Measurements from ENCODE around the gene NME3.

NME3 gene

DNA sequence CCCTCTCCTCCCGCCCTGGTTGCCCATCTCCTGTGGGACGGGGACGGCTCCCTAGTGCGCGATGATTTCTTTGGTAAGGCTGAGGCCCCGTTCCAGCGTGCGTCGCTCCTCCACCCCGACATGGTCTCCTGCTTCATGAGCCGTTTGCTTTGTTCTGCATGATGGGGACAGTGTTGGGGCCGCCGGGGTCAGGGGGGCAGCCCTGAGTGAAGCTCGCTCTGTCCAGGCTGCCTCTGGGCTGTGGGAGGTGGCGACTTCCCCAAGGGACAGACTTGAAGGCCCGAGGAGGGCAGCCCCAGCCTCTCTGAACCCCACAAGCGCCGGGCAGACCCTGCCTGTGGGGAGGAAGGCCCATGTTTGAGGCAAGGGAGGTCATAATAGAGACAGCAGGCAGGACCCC lies 12.4 kb downstream of the NME3 start:
- ChIA-PET POLR2A (no interaction called here), CTCF (no interaction called here)
- no peak for DNase-seq (ENCODE audit: extremely low spot score)
- no peak for TF ChIP-seq CTCF (IDR thresholded peaks at IDR 0.05; ENCODE audit: control extremely low read depth, extremely low read depth, low read depth, missing control alignments)

DNA sequence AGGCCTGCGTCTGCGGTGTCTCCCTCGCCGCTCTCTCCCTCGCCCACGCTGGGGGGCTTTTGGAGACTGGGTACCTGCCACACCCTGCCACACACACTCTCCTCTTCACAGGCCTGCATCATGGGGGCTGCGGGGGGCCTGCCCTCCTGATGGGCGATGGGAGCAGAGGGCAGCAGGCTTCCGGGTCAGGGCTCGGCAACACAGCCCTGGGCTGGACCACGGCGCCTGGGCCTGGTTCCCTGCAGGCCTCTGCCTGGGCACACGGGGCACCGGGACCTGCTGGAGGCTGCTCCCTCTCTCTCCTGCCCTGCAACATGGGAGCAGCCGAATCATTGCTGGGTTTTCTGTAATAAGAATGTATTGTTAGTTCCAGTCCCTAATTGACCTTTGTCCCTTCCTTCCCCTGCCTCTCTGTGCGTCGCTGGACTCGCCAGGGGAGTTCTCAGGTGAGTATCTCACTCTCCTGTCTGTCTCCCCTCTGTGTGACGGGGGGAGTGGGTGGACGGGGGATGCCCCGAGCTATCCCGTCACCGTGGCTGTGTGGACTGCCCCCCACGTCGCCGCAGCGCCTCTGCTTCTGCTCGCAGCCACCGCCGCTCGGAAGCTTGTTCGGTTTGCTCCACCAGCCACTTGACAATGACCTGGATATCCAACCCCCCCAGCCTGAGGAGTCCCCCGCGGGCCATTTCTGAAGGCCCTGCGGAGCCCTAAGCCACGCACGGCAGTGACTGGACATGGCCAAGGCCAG lies 13.5 kb downstream of the NME3 start:
- ChIA-PET POLR2A (no interaction called here), CTCF (no interaction called here)
- no peak for DNase-seq (ENCODE audit: extremely low spot score)
- no peak for TF ChIP-seq CTCF (IDR thresholded peaks at IDR 0.05; ENCODE audit: control extremely low read depth, extremely low read depth, low read depth, missing control alignments)

DNA sequence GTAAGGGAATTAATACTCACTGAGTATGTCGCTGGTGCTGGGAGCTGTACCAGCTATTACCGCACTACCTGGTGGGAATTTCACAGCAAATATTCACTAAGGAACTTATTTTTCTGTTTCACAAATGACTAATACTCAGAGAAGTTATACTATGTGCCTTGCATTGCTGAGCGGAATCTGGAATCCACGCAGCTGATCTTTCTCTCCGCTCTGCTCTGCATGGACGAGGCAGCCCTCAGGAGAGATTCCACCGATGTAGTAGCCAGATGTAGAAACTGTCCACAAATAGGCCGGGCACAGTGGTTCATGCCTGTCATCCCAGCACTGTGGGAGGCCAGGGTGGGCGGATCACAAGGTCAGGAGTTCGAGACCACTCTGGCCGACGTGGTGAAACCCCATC lies 17.1 kb downstream of the NME3 start:
- ChIA-PET CTCF (interaction anchor here (1.5 kb wide), 1 partner anchor 48 kb away, joined by 4 read pairs; the partner anchor contains the start of gene MAPK8IP3), POLR2A (no interaction called here)
- no peak for TF ChIP-seq CTCF (IDR thresholded peaks at IDR 0.05; ENCODE audit: control extremely low read depth, extremely low read depth, low read depth, missing control alignments)
- DNase-seq (ENCODE audit: extremely low spot score): no peak

DNA sequence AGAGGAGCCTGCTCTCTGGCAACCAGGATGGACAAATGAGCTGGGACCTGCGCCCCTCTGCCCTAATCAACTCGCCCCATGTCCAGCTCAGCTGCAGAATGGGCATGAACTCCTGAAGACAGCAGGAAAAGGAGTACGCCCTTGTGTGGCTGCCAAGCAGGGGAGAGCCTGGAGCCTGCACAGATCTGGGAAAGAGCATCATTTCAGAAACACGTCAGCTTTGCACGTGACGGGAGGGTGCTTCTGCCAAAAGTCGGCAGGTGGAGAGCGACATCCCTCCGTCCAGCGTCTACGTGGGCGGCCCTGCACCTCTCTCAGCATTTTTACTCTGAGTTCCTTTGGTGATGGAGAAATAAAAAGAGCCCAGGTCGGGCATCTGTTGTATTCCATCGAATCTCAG lies 18.5 kb downstream of the NME3 start:
- CTCF ChIA-PET: interaction anchor here (3.4 kb wide), 1 partner anchor 47 kb away, joined by 9 read pairs; the partner anchor contains the start of gene MAPK8IP3
- no peak for DNase-seq (ENCODE audit: extremely low spot score)
- no peak for TF ChIP-seq CTCF (IDR thresholded peaks at IDR 0.05; ENCODE audit: control extremely low read depth, extremely low read depth, low read depth, missing control alignments)
- POLR2A ChIA-PET: no interaction called here

GRCh38 chr16:1751946-1752345 lies 19.4 kb downstream of the NME3 start:
- ChIA-PET CTCF (interaction anchor here (3.4 kb wide), 1 partner anchor 46 kb away, joined by 9 read pairs; the partner anchor contains the start of gene MAPK8IP3), POLR2A (no interaction called here)
- no peak for DNase-seq (ENCODE audit: extremely low spot score)
- TF ChIP-seq CTCF (IDR thresholded peaks at IDR 0.05; ENCODE audit: control extremely low read depth, extremely low read depth, low read depth, missing control alignments): no peak

DNA sequence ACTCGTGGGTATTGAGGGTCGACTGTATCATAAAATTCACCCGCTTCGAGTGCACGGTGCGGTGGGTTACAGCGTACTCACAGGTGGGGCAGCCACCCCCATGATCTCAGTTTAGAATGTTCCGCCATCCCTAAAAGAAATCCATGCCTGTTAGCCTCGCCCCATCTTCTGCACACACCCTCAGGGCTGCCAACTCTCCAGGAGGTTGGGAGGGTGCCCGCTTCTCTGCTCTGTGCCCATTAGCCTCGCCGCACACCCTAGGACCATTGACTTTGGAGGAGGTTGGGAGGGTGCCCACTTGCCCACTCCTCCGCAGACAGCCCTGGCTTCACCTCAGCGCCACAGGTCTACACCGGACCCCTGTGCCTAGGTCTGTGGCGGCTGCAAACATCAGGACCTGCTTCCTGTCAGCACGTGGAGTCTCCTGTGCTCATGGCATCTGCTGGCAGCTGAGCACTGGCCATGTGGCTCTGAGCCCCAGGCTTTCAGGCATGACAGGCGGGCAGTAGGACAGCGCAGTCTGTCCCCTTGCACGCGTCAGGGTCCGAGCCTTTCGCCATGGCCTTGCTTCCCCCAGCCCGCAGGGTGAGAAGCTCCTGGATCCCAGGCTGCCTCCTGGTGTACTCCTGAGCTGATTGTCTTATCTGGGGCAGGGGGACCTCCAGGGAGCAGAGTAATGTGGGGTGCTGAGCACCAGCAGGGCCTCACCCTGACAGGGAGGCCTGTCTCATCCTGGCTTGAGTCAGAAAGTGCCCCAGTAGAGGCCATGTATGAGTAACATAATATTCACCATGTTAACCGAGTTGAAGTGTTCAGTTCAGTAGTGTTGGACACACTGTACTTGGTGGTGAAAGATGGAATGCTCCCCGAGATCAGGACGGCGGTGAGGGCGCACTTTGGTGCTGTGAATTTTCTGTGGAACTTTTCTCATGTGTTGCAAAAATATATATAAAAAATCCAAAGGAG lies 21.9 kb downstream of the NME3 start:
- ChIA-PET POLR2A (no interaction called here), CTCF (interaction anchor here (1.0 to 3.4 kb wide), 2 partner anchors 26 to 44 kb away, joined by 5 to 9 read pairs; partner anchors contain the start of gene MAPK8IP3)
- no peak for DNase-seq (ENCODE audit: extremely low spot score)
- TF ChIP-seq CTCF (IDR thresholded peaks at IDR 0.05; ENCODE audit: control extremely low read depth, extremely low read depth, low read depth, missing control alignments): no peak

Measured in GM10248 (cell line).